GM19397 (cell line): ENCODE data around the gene C22orf42.
"Not testable (repeated sequence)": the region's sequence is repeated elsewhere in the genome, so short reads cannot be mapped to it uniquely, and the experiment has no call there.

ENCODE experiments used
- ATAC-seq: cut with Tn5 transposase; IDR thresholded peaks from one replicate; pipeline ENCODE4 v1.9.1; 2021; ENCODE audit warnings: mild to moderate bottlenecking, moderate library complexity; ENCODE audit not compliant: unreplicated experiment

The C22orf42 gene

GRCh38 chr22:32136881-32137280 lies 22.2 kb downstream of the C22orf42 start:
- ATAC-seq = not testable (repeated sequence)

GRCh38 chr22:32135958-32136357 lies 23.1 kb downstream of the C22orf42 start:
- not testable (repeated sequence) for ATAC-seq

- not testable (repeated sequence) for ATAC-seq
These were observed 24.3 kb downstream of the C22orf42 start for GRCh38 chr22:32134796-32135195.

GRCh38 chr22:32132783-32133182 lies 26.3 kb downstream of the C22orf42 start:
- ATAC-seq = no peak

- no peak for ATAC-seq
These were observed 27.0 kb downstream of the C22orf42 start for GRCh38 chr22:32132126-32132525.

GRCh38 chr22:32130464-32130863 lies 28.6 kb downstream of the C22orf42 start:
- ATAC-seq = no peak

- ATAC-seq = no peak
These were observed 31.2 kb downstream of the C22orf42 start for GRCh38 chr22:32127904-32128303.

GRCh38 chr22:32123657-32124056 lies 35.4 kb downstream of the C22orf42 start:
- no peak for ATAC-seq

- ATAC-seq = no peak
These were observed 36.2 kb downstream of the C22orf42 start for GRCh38 chr22:32122899-32123298.

- no peak for ATAC-seq
These were observed 38.5 kb downstream of the C22orf42 start for GRCh38 chr22:32120603-32121002.

- no peak for ATAC-seq
These were observed 39.4 kb downstream of the C22orf42 start for GRCh38 chr22:32119568-32120235.

- no peak for ATAC-seq
These were observed 46.7 kb downstream of the C22orf42 start for GRCh38 chr22:32112380-32112779.

- no peak for ATAC-seq
These were observed 52.2 kb downstream of the C22orf42 start for GRCh38 chr22:32106930-32107329.

GRCh38 chr22:32103658-32104315 lies 55.3 kb downstream of the C22orf42 start:
- no peak for ATAC-seq

GRCh38 chr22:32100711-32101110 lies 58.4 kb downstream of the C22orf42 start:
- ATAC-seq = no peak
